ENCODE data around the gene PLA2R1. TPM values are rescaled to one million over a fixed set of nuclear protein-coding genes. Genes with fewer than 3 reads are reported as not detected.

The PLA2R1 gene
- total RNA-seq, 1 experiment from 2014 or later, result 3.4 TPM

- ChIA-PET CTCF (no interaction called here), POLR2A (ENCODE audit: unreplicated experiment) (no interaction called here)
- no peaks in the 10 kb centered on the region for H3F3A ChIP-seq (ENCODE audit: low read length, unreplicated experiment)
- BruUV-seq (replicated peaks), result no TSS peak
- no peaks in the 10 kb centered on the region for H3K9me2 ChIP-seq (replicated peaks; ENCODE audit: low read length)
- no peaks in the 10 kb centered on the region for H4K20me1 ChIP-seq (ENCODE audit: low read length)
- no peaks in the 10 kb centered on the region for H3K36me3 ChIP-seq (ENCODE audit: low read depth, low read length)
- H3K4me3 ChIP-seq (ENCODE audit: low read length), result no peak overlapping the region
- H3K27me3 ChIP-seq (ENCODE audit: low read length), result no peaks in the 10 kb centered on the region
- no peak overlapping the region for H3K4me2 ChIP-seq (ENCODE audit: low read length)
- H2AFZ ChIP-seq (ENCODE audit: low read length), result no peak overlapping the region
- intact Hi-C loops (cut with micrococcal nuclease), result no loop called here
- no peak overlapping the region for H3K9ac ChIP-seq (ENCODE audit: low read length)
- no peak for DNase-seq
- no peak for TF ChIP-seq EZH2 (IDR thresholded peaks at IDR 0.05; ENCODE audit: low read length, unreplicated experiment)
- TF ChIP-seq EZH2phosphoT487 (IDR thresholded peaks at IDR 0.05; ENCODE audit: borderline replicate concordance, low read length), result no peak
- no peak for TF ChIP-seq CTCF (conservative IDR thresholded peaks at IDR 0.05; ENCODE audit: low read depth, low read length)
- no peak overlapping the region for H3K27ac ChIP-seq (ENCODE audit: low read length)
- no peaks in the 10 kb centered on the region for H3K79me2 ChIP-seq (ENCODE audit: low read length)
- no peak for ATAC-seq
- no peaks in the 10 kb centered on the region for H3K4me1 ChIP-seq (ENCODE audit: insufficient read depth, low read length)
- H3K9me3 ChIP-seq (ENCODE audit: low read length), result no peaks in the 10 kb centered on the region
Observed at GRCh38 chr2:159916511-159916910, 145.9 kb downstream of the PLA2R1 start.

- H3K9ac ChIP-seq (ENCODE audit: low read length), result no peak overlapping the region
- H3K4me3 ChIP-seq (ENCODE audit: low read length), result no peak overlapping the region
- H2AFZ ChIP-seq (ENCODE audit: low read length), result no peak overlapping the region
- H3K9me3 ChIP-seq (ENCODE audit: low read length), result no peaks in the 10 kb centered on the region
- ChIA-PET CTCF (no interaction called here), POLR2A (ENCODE audit: unreplicated experiment) (no interaction called here)
- H3K4me2 ChIP-seq (ENCODE audit: low read length), result no peak overlapping the region
- H3K36me3 ChIP-seq (ENCODE audit: low read depth, low read length), result no peaks in the 10 kb centered on the region
- peaks cover 7% of the 10 kb centered on the region for H3K4me1 ChIP-seq (ENCODE audit: insufficient read depth, low read length)
- TF ChIP-seq EZH2 (IDR thresholded peaks at IDR 0.05; ENCODE audit: low read length, unreplicated experiment), result no peak
- no peak for TF ChIP-seq CTCF (conservative IDR thresholded peaks at IDR 0.05; ENCODE audit: low read depth, low read length)
- no peak for TF ChIP-seq EZH2phosphoT487 (IDR thresholded peaks at IDR 0.05; ENCODE audit: borderline replicate concordance, low read length)
- H3F3A ChIP-seq (ENCODE audit: low read length, unreplicated experiment), result no peaks in the 10 kb centered on the region
- no peaks in the 10 kb centered on the region for H3K79me2 ChIP-seq (ENCODE audit: low read length)
- H3K27ac ChIP-seq (ENCODE audit: low read length), result no peak overlapping the region
- no peaks in the 10 kb centered on the region for H3K27me3 ChIP-seq (ENCODE audit: low read length)
- BruUV-seq (replicated peaks), result no TSS peak
- no peak for DNase-seq
- no peaks in the 10 kb centered on the region for H4K20me1 ChIP-seq (ENCODE audit: low read length)
- intact Hi-C loops (cut with micrococcal nuclease), result no loop called here
- H3K9me2 ChIP-seq (replicated peaks; ENCODE audit: low read length), result no peaks in the 10 kb centered on the region
- ATAC-seq, result no peak
Observed at GRCh38 chr2:159913900-159914299, 148.5 kb downstream of the PLA2R1 start.

- Histone ChIP-seq H3K36me3 (ENCODE audit: low read depth, low read length) (no peaks in the 10 kb centered on the region), H3K4me2 (ENCODE audit: low read length) (no peak overlapping the region), H4K20me1 (ENCODE audit: low read length) (no peaks in the 10 kb centered on the region), H3F3A (ENCODE audit: low read length, unreplicated experiment) (peaks cover 8% of the 10 kb centered on the region), H2AFZ (ENCODE audit: low read length) (no peak overlapping the region), H3K27ac (ENCODE audit: low read length) (no peak overlapping the region), H3K27me3 (ENCODE audit: low read length) (no peaks in the 10 kb centered on the region), H3K4me1 (ENCODE audit: insufficient read depth, low read length) (peaks cover 21% of the 10 kb centered on the region), H3K9me2 (replicated peaks; ENCODE audit: low read length) (no peaks in the 10 kb centered on the region), H3K9ac (ENCODE audit: low read length) (no peak overlapping the region), H3K79me2 (ENCODE audit: low read length) (no peaks in the 10 kb centered on the region), H3K4me3 (ENCODE audit: low read length) (no peak overlapping the region), H3K9me3 (ENCODE audit: low read length) (no peaks in the 10 kb centered on the region)
- CTCF ChIA-PET, result no interaction called here
- DNase-seq, result no peak
- no peak for TF ChIP-seq CTCF (conservative IDR thresholded peaks at IDR 0.05; ENCODE audit: low read depth, low read length)
- no peak for TF ChIP-seq EZH2 (IDR thresholded peaks at IDR 0.05; ENCODE audit: low read length, unreplicated experiment)
- no peak for TF ChIP-seq EZH2phosphoT487 (IDR thresholded peaks at IDR 0.05; ENCODE audit: borderline replicate concordance, low read length)
- no peak for ATAC-seq
- BruUV-seq (replicated peaks), result no TSS peak
- intact Hi-C loops (cut with micrococcal nuclease), result no loop called here
- POLR2A ChIA-PET (ENCODE audit: unreplicated experiment), result no interaction called here
Observed at GRCh38 chr2:159912580-159912979, 149.8 kb downstream of the PLA2R1 start.

Data from PC-3 (cell line).